Upper lobe of right lung (tissue), 1 donor: ENCODE results near the gene SIRT2. TPM values are rescaled to one million over a fixed set of nuclear protein-coding genes. Genes with fewer than 3 reads are reported as not detected.
"Not testable (repeated sequence)": the region's sequence is repeated elsewhere in the genome, so short reads cannot be mapped to it uniquely, and the experiment has no call there.

Experiments
- ATAC-seq: fragments of 200-7000 bp; cut with Tn5 transposase; one replicate; pipeline ENCODE4 v1.9.1; 2020; ENCODE audit warnings: mild to moderate bottlenecking, moderate library complexity
- DNase-seq: peaks from one replicate; pipeline ENCODE4 v3.0.0-alpha.2; 2020
- H3K27ac ChIP-seq: fragments of 200-600 bp; one replicate; pipeline ENCODE4 v1.8.0; 2022
- H3K27me3 ChIP-seq: fragments of 200-600 bp; one replicate; pipeline ENCODE4 v1.8.0; 2022; ENCODE audit warnings: mild to moderate bottlenecking
- H3K36me3 ChIP-seq: fragments of 200-600 bp; one replicate; pipeline ENCODE4 v1.8.0; 2022
- H3K4me1 ChIP-seq: fragments of 200-600 bp; one replicate; pipeline ENCODE4 v1.8.0; 2022
- H3K4me3 ChIP-seq: fragments of 200-600 bp; one replicate; pipeline ENCODE4 v1.8.0; 2022; ENCODE audit warnings: mild to moderate bottlenecking
- H3K9me3 ChIP-seq: fragments of 200-600 bp; one replicate; pipeline ENCODE4 v1.8.0; 2022
- intact Hi-C: fragments of 100-400 bp; cut with DNase I; formaldehyde crosslinking; loops from one replicate; pipeline ENCODE4 v1.11.0; 2022
- total RNA-seq: library from RNA; stranded (reverse); fragmentation: NEBNext Ultra II Directional; extraction: Animal tissue kit (Norgen Biotek cat#: 25700); gene quantifications from one replicate; pipeline ENCODE4 v1.2.1, GENCODE V29; 2021
- TF ChIP-seq, protein P1 (sequence below): fragments of 200-600 bp; IDR thresholded peaks from one replicate; pipeline ENCODE4 v1.8.0; 2022; ENCODE audit warnings: antibody characterized with exemption
- donor health status: DM: no; HTN: yes; CAD: no; lungs with severe emphysema.

Gene SIRT2
- total RNA-seq, 1 donor from 2014 or later = 59.2 TPM

DNA sequence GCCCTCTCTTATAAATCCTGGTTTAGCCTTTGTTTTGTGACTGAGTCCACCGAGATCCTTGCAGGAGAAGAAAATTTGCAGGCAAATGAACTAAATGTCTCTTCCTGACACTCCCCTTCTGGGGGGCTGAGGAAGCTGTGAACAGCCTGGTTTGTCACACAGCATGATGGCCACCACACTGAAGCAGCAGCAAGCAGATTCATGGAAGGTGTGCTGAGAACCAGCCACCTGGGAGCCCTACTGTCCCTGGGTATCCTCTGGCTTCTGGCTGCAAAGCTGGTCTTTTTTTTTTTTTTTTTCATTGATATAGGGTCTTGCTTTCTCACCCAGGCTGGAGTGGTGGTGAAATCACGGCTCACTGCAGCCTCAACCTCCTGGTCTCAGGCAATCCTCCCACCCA lies 42.6 kb upstream of the SIRT2 start:
- ATAC-seq = no peak
- H3K27ac ChIP-seq = no peak overlapping the region
- H3K9me3 ChIP-seq = no peaks in the 10 kb centered on the region
- intact Hi-C loops = no loop called here
- no peaks in the 10 kb centered on the region for H3K4me1 ChIP-seq
- no peaks in the 10 kb centered on the region for H3K27me3 ChIP-seq
- H3K36me3 ChIP-seq = no peaks in the 10 kb centered on the region
- TF ChIP-seq, protein P1, sequence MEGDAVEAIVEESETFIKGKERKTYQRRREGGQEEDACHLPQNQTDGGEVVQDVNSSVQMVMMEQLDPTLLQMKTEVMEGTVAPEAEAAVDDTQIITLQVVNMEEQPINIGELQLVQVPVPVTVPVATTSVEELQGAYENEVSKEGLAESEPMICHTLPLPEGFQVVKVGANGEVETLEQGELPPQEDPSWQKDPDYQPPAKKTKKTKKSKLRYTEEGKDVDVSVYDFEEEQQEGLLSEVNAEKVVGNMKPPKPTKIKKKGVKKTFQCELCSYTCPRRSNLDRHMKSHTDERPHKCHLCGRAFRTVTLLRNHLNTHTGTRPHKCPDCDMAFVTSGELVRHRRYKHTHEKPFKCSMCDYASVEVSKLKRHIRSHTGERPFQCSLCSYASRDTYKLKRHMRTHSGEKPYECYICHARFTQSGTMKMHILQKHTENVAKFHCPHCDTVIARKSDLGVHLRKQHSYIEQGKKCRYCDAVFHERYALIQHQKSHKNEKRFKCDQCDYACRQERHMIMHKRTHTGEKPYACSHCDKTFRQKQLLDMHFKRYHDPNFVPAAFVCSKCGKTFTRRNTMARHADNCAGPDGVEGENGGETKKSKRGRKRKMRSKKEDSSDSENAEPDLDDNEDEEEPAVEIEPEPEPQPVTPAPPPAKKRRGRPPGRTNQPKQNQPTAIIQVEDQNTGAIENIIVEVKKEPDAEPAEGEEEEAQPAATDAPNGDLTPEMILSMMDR = no peak
- DNase-seq = no peak
- no peak overlapping the region for H3K4me3 ChIP-seq

GRCh38 chr19:38941466-38941865 lies 42.0 kb upstream of the SIRT2 start:
- H3K27ac ChIP-seq, H3K27me3 ChIP-seq, H3K4me3 ChIP-seq, H3K9me3 ChIP-seq, H3K4me1 ChIP-seq, intact Hi-C loops, ATAC-seq, DNase-seq, H3K36me3 ChIP-seq: not testable (repeated sequence)

GRCh38 chr19:38939957-38940356 lies 40.5 kb upstream of the SIRT2 start:
- Histone ChIP-seq H3K27me3 (no peaks in the 10 kb centered on the region), H3K36me3 (no peaks in the 10 kb centered on the region), H3K27ac (peak overlapping the region; percentile 18), H3K9me3 (no peaks in the 10 kb centered on the region), H3K4me3 (no peak overlapping the region), H3K4me1 (no peaks in the 10 kb centered on the region)
- intact Hi-C loops = no loop called here
- no peak for ATAC-seq
- no peak for DNase-seq
- TF ChIP-seq, protein P1 = no peak

GRCh38 chr19:38933544-38933943 lies 34.1 kb upstream of the SIRT2 start:
- intact Hi-C loops = no loop called here
- ATAC-seq (no peak), DNase-seq (no peak)
- Histone ChIP-seq H3K4me1 (peaks cover 15% of the 10 kb centered on the region), H3K36me3 (peaks cover 8% of the 10 kb centered on the region), H3K27ac (no peak overlapping the region), H3K9me3 (no peaks in the 10 kb centered on the region), H3K4me3 (no peak overlapping the region), H3K27me3 (no peaks in the 10 kb centered on the region)
- TF ChIP-seq, protein P1 = no peak

GRCh38 chr19:38932425-38933179 lies 33.2 kb upstream of the SIRT2 start:
- no peak for DNase-seq
- H3K9me3 ChIP-seq = no peaks in the 10 kb centered on the region
- ATAC-seq = no peak
- no peak overlapping the region for H3K27ac ChIP-seq
- H3K4me3 ChIP-seq = no peak overlapping the region
- TF ChIP-seq, protein P1 = peak; percentile 28
- no peaks in the 10 kb centered on the region for H3K27me3 ChIP-seq
- intact Hi-C loops = no loop called here
- peaks cover 15% of the 10 kb centered on the region for H3K4me1 ChIP-seq
- H3K36me3 ChIP-seq = peaks cover 8% of the 10 kb centered on the region

DNA sequence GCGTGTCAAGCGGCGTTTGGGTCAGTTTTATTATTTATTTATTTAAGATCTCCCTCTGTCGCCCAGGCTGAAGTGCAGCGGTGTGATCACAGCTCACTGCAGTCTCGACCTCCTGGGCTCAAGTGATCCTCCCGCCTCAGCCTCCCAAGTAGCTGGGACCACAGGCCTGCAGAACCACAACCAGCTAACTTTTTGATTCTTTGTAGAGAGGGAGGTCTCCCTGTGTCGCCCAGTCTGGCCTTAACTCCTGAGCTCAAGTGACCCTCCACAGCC lies 32.0 kb upstream of the SIRT2 start:
- DNase-seq = no peak
- H3K27ac ChIP-seq = peak overlapping the region; percentile 86
- peaks cover 8% of the 10 kb centered on the region for H3K36me3 ChIP-seq
- no peaks in the 10 kb centered on the region for H3K9me3 ChIP-seq
- H3K4me1 ChIP-seq = peaks cover 15% of the 10 kb centered on the region
- peak overlapping the region; percentile 83 for H3K4me3 ChIP-seq
- intact Hi-C loops = no loop called here
- TF ChIP-seq, protein P1 = no peak
- ATAC-seq = no peak
- no peaks in the 10 kb centered on the region for H3K27me3 ChIP-seq
